Gastroesophageal sphincter (tissue), 3 donors: ENCODE measurements around the gene IER5L.

ENCODE experiments used
- EP300 ChIP-seq: sonication (generic); formaldehyde crosslinking; IDR thresholded peaks from one replicate; pipeline ENCODE4 v1.6.1; 2017; ENCODE audit warnings: antibody characterized with exemption, mild to moderate bottlenecking
- POLR2A ChIP-seq, 2 donors: fragments of 450-650 bp; IDR thresholded peaks; one replicate each; pipeline ENCODE4 v1.6.1; 2017; ENCODE audit warnings: antibody characterized with exemption in 2 of 2, mild to moderate bottlenecking in 2 of 2, moderate library complexity in 1 of 2
- POLR2AphosphoS5 ChIP-seq: sonication (generic); formaldehyde crosslinking; IDR thresholded peaks from one replicate; pipeline ENCODE4 v1.6.1; 2017; ENCODE audit warnings: antibody characterized with exemption
- TF ChIP-seq, protein P1 (sequence below), 4 experiments: fragments of 200-600 bp in 2 of 4; fragments of 450-650 bp in 2 of 4; sonication (generic) in 1 of 4; IDR thresholded peaks; one replicate each; pipeline ENCODE4 v1.5.1; 2017 to 2019; ENCODE audit warnings: antibody characterized with exemption in 4 of 4, mild to moderate bottlenecking in 2 of 4, moderate library complexity in 2 of 4

DNA sequence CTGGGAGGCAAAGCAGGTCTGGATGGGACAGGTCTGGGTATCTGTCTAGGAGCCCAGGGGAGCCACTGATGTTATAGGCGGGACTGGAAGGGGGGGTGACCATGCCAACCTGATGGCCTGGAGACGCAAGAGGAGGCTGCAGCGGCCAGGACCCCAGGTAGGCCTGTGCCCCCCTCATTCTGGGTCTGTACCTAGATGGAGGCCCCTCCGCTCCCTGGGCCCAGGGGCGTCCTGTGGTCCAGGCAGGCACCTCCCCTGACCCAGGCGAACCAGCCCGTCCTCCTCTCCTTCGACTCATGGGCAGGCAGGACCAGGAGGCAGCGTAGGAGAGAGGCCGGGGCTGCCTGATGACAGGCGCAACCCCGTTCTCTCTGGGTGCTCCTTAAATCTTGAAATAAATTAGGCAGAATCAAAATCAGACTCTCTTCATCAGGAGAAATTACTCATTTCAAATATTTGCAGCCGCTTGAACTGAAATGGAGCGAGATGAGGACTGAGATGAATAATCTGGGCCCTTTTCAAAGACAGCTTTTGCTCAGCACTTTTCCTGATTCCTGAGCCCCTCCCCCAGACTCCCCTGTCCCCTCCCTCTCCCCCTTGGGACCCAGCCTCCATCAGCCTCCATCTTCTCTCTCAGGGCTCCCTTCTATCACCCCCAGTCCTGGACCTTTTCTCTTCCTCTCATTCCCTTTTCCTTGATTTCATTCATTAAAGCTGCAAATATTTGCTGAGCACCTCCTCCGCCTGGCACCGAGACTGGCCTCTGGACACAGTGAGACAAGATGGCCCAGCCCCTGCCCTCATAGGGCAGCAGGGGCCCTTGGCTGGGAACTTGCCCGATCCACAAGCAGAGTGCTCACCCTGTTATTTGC lies 46.8 kb upstream of the IER5L start:
- TF ChIP-seq, protein P1, sequence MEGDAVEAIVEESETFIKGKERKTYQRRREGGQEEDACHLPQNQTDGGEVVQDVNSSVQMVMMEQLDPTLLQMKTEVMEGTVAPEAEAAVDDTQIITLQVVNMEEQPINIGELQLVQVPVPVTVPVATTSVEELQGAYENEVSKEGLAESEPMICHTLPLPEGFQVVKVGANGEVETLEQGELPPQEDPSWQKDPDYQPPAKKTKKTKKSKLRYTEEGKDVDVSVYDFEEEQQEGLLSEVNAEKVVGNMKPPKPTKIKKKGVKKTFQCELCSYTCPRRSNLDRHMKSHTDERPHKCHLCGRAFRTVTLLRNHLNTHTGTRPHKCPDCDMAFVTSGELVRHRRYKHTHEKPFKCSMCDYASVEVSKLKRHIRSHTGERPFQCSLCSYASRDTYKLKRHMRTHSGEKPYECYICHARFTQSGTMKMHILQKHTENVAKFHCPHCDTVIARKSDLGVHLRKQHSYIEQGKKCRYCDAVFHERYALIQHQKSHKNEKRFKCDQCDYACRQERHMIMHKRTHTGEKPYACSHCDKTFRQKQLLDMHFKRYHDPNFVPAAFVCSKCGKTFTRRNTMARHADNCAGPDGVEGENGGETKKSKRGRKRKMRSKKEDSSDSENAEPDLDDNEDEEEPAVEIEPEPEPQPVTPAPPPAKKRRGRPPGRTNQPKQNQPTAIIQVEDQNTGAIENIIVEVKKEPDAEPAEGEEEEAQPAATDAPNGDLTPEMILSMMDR (IDR thresholded peaks at IDR 0.05) = no peak
- TF ChIP-seq EP300 (no peak), POLR2A (IDR thresholded peaks at IDR 0.05) (no peak), POLR2AphosphoS5 (no peak)
